HCT116 (cell line): ENCODE measurements around the gene SLC38A3. TPM values are rescaled to one million over a fixed set of nuclear protein-coding genes. Genes with fewer than 3 reads are reported as not detected.

ENCODE experiments used
- ATAC-seq: fragments of 200-7000 bp; cut with Tn5 transposase; 2 replicates; pipeline ENCODE4 v1.9.1; 2020; ENCODE audit warnings: mild to moderate bottlenecking, moderate library complexity
- BruUV-seq: library from RNA; stranded (reverse); fragments of 400-500 nt; replicated peaks from 2 replicates; lab custom pipeline; 2021; lab: Mats Ljungman, UMichigan
- CTCF ChIA-PET: fragments of 300-600 bp; sonication (Branson Sonifier 250); formaldehyde crosslinking; loops from one replicate; lab custom pipeline; 2021; ENCODE audit warnings: antibody characterized with exemption; lab: Charles Lee
- POLR2A ChIA-PET: fragments of 300-600, 350-600 bp; sonication (Branson Sonifier 250); formaldehyde crosslinking; loops from one replicate; lab custom pipeline; 2021; ENCODE audit warnings: antibody characterized with exemption; lab: Charles Lee
- RAD21 ChIA-PET, 2 experiments: fragments of 300-600 bp; sonication (Branson Sonifier 250); formaldehyde crosslinking; loops; one replicate each; lab custom pipeline; 2023; ENCODE audit warnings: low total read pairs in 2 of 2; ENCODE audit not compliant: uncharacterized antibody in 2 of 2, unreplicated experiment in 2 of 2, low non-redundant PET in 1 of 2; lab: Charles Lee
- DNase-seq: peaks from one replicate; pipeline ENCODE4 v3.0.0-alpha.2; 2010; ENCODE audit warnings: low read depth, low spot score
- H2AFZ ChIP-seq: fragments of 200-600 bp; shearing (Covaris generic), sonication (generic); 2 replicates; pipeline ENCODE4 v1.6.1; 2017; ENCODE audit warnings: low read depth, mixed run types, mixed read lengths, antibody characterized with exemption, low read length; ENCODE audit not compliant: poor library complexity, severe bottlenecking
- H3K27ac ChIP-seq: 2 replicates; pipeline ENCODE4 v1.5.1; 2012; ENCODE audit warnings: low read depth, low read length
- H3K27me3 ChIP-seq: fragments of 200-600 bp; sonication (generic); 2 replicates; pipeline ENCODE4 v1.6.1; 2016; ENCODE audit warnings: mixed run types, low read length, mixed read lengths; ENCODE audit not compliant: insufficient read depth
- H3K36me3 ChIP-seq, 2 experiments: fragments of 200-500 bp in 1 of 2; fragments of 200-600 bp in 1 of 2; sonication (Bioruptor generic) in 1 of 2; sonication (generic) in 1 of 2; 2 replicates each; pipeline versions ENCODE4 v1.5.1 to v1.6.1; 2014 to 2016; ENCODE audit warnings: low read length in 2 of 2, inconsistent platforms in 1 of 2, mixed read lengths in 1 of 2, mixed run types in 1 of 2; ENCODE audit not compliant: insufficient read depth in 2 of 2, control insufficient read depth in 1 of 2
- H3K4me1 ChIP-seq, 2 experiments: fragments of 200-600 bp in 1 of 2; sonication (generic) in 1 of 2; 2 replicates each; pipeline versions ENCODE4 v1.5.1 to v1.6.1; 2012 to 2017; ENCODE audit warnings: low read length in 2 of 2, inconsistent platforms in 1 of 2, mild to moderate bottlenecking in 1 of 2, mixed read lengths in 1 of 2, mixed run types in 1 of 2, moderate library complexity in 1 of 2; ENCODE audit not compliant: insufficient read depth in 2 of 2, control insufficient read depth in 1 of 2
- H3K4me2 ChIP-seq: fragments of 200-600 bp; sonication (generic); 2 replicates; pipeline ENCODE4 v1.6.1; 2017; ENCODE audit warnings: mixed run types, low read length, mixed read lengths
- H3K4me3 ChIP-seq, 2 experiments: fragments of 200-600 bp in 1 of 2; sonication (generic) in 1 of 2; replicated peaks in 1 of 2; 2 replicates each; pipeline ENCODE4 v1.5.1; 2011 to 2016; ENCODE audit warnings: low read length in 2 of 2, control low read depth in 1 of 2, low read depth in 1 of 2, mild to moderate bottlenecking in 1 of 2, mixed read lengths in 1 of 2, mixed run types in 1 of 2
- H3K79me2 ChIP-seq: fragments of 200-600 bp; sonication (generic); 2 replicates; pipeline ENCODE4 v1.6.1; 2017; ENCODE audit warnings: mild to moderate bottlenecking, mixed run types, low read length, moderate library complexity, mixed read lengths; ENCODE audit not compliant: insufficient read depth
- H3K9ac ChIP-seq: fragments of 200-600 bp; sonication (generic); 2 replicates; pipeline ENCODE4 v1.6.1; 2016; ENCODE audit warnings: low read length, mixed read lengths
- H3K9me2 ChIP-seq: fragments of 200-600 bp; sonication (generic), shearing (Covaris generic); 2 replicates; pipeline ENCODE4 v1.6.1; 2017; ENCODE audit warnings: mixed run types, mild to moderate bottlenecking, moderate library complexity; ENCODE audit not compliant: insufficient read depth
- H3K9me3 ChIP-seq, 2 experiments: fragments of 200-500 bp in 1 of 2; fragments of 200-600 bp in 1 of 2; sonication (Bioruptor generic) in 1 of 2; sonication (generic) in 1 of 2; 2 replicates each; pipeline ENCODE4 v1.6.1; 2014 to 2017; ENCODE audit warnings: low read length in 2 of 2, mixed read lengths in 2 of 2, inconsistent platforms in 1 of 2, low read depth in 1 of 2, mild to moderate bottlenecking in 1 of 2, mixed run types in 1 of 2, moderate library complexity in 1 of 2; ENCODE audit not compliant: control insufficient read depth in 1 of 2, insufficient read depth in 1 of 2
- H4K20me1 ChIP-seq: fragments of 200-600 bp; sonication (generic), shearing (Covaris generic); 2 replicates; pipeline ENCODE4 v1.6.1; 2017; ENCODE audit warnings: mixed run types, mild to moderate bottlenecking, moderate library complexity; ENCODE audit not compliant: insufficient read depth
- ELF1 ChIP-seq: IDR thresholded peaks from 2 replicates; pipeline ENCODE4 v1.6.1; 2012; ENCODE audit warnings: low read depth, borderline replicate concordance
- FOSL1 ChIP-seq: IDR thresholded peaks from 2 replicates; pipeline ENCODE4 v1.6.1; 2012; ENCODE audit warnings: low read depth
- POLR2AphosphoS5 ChIP-seq: IDR thresholded peaks from 2 replicates; pipeline ENCODE4 v1.6.1; 2011; ENCODE audit warnings: mild to moderate bottlenecking, low read depth, low read length, moderate library complexity
- RAD21 ChIP-seq: IDR thresholded peaks from 2 replicates; pipeline ENCODE4 v1.6.1; 2012; ENCODE audit warnings: low read depth, mild to moderate bottlenecking
- TCF7L2 ChIP-seq: IDR thresholded peaks from 2 replicates; pipeline ENCODE4 v1.7.0; 2011; ENCODE audit warnings: borderline replicate concordance, inconsistent platforms; ENCODE audit not compliant: insufficient read depth, insufficient read length; ENCODE audit errors: extremely low read depth
- YY1 ChIP-seq: IDR thresholded peaks from 2 replicates; pipeline ENCODE4 v1.6.1; 2011; ENCODE audit warnings: low read length, low read depth, moderate library complexity, mild to moderate bottlenecking; ENCODE audit not compliant: insufficient replicate concordance; ENCODE audit errors: extremely low read depth
- intact Hi-C: fragments of 100-400 bp; cut with micrococcal nuclease; formaldehyde crosslinking; loops from 2 replicates; pipeline ENCODE4 v1.10.0; 2022
- total RNA-seq: library from RNA; stranded (reverse); gene quantifications from one replicate; pipeline ENCODE4 v1.2.1, GENCODE V29; 2021; ENCODE audit not compliant: unreplicated experiment
- TF ChIP-seq, protein P1 (sequence below), 3 experiments: fragments of 200-600 bp in 1 of 3; sonication (generic) in 1 of 3; IDR thresholded peaks in 2 of 3; conservative IDR thresholded peaks in 1 of 3; 2 replicates each; pipeline ENCODE4 v1.5.1; 2012 to 2017; ENCODE audit warnings: low read depth in 2 of 3, low read length in 2 of 3, antibody characterized with exemption in 1 of 3, borderline replicate concordance in 1 of 3, control low read depth in 1 of 3, mild to moderate bottlenecking in 1 of 3, mixed read lengths in 1 of 3, mixed run types in 1 of 3, moderate library complexity in 1 of 3; ENCODE audit not compliant: insufficient read depth in 1 of 3

Gene SLC38A3
- total RNA-seq, 1 experiment from 2014 or later = 3.1 TPM

DNA sequence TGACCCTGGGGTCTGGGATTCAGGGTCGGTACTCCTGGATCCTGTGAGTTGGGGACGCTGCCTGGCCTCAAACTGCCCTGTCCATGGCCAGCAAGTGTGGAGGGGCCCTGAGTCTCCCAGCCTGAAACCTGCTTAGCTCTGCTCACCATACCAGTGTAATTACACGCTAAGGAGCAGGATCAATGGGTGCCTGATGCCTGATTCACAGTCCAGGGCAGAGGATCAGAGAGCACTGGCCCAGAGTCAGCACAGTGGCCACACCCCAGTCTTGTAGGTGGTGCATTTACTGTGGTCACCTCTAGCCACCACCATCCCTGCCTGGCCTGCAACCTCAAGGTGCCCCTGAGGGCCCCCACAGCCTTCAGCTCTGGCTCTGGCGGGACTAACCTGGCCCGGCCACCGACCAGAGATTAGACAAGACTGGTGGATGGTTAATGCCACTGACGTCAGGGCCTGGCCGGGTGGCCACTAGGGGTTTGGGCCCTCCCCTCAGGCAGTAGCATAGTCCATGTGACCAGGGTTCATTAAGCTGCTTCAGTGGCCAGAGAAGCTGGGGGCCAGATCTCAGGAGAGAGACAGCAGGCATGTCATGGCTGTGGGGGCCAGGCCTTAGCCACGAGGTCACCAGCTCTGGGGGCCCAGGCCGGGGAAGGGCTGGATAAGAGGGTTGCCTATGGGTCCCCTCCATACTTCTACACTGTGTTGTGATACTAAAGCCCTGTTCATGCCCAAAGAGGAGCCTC, 3.3 kb upstream of the SLC38A3 start:
- CTCF ChIA-PET = interaction anchor here (0.7 to 1.7 kb wide), 3 partner anchors 10 to 25 kb away, joined by 3 to 6 read pairs (median 5); no protein-coding TSS in a partner anchor
- no peak for ATAC-seq
- H3K4me2 ChIP-seq = 0 out of 2 replicates have a peak overlapping the region, but pooled peaks have one; percentile 7

More for the DNA sequence above, 3.3 kb upstream of the SLC38A3 start:
- Histone ChIP-seq H3K9me3 (no peaks in the 10 kb centered on the region), H4K20me1 (no peaks in the 10 kb centered on the region), H2AFZ (no peak overlapping the region), H3K9me2 (no peaks in the 10 kb centered on the region), H3K27me3 (no peaks in the 10 kb centered on the region), H3K9ac (no peak overlapping the region), H3K36me3 (no peaks in the 10 kb centered on the region), H3K79me2 (no peaks in the 10 kb centered on the region), H3K4me1 (peaks cover 10 to 41% of the 10 kb centered on the region in 2 experiments; a peak in 3 of 4 replicates), H3K27ac (no peak overlapping the region), H3K4me3 (no peak overlapping the region)
- ChIA-PET POLR2A (no interaction called here), RAD21 (no interaction called here)
- no peak for DNase-seq
- BruUV-seq = no TSS peak
- intact Hi-C loops = no loop called here
- no peak for TF ChIP-seq TCF7L2
- TF ChIP-seq YY1 = no peak
- no peak for TF ChIP-seq RAD21
- no peak for TF ChIP-seq ELF1
- TF ChIP-seq FOSL1 = no peak
- TF ChIP-seq, protein P1, sequence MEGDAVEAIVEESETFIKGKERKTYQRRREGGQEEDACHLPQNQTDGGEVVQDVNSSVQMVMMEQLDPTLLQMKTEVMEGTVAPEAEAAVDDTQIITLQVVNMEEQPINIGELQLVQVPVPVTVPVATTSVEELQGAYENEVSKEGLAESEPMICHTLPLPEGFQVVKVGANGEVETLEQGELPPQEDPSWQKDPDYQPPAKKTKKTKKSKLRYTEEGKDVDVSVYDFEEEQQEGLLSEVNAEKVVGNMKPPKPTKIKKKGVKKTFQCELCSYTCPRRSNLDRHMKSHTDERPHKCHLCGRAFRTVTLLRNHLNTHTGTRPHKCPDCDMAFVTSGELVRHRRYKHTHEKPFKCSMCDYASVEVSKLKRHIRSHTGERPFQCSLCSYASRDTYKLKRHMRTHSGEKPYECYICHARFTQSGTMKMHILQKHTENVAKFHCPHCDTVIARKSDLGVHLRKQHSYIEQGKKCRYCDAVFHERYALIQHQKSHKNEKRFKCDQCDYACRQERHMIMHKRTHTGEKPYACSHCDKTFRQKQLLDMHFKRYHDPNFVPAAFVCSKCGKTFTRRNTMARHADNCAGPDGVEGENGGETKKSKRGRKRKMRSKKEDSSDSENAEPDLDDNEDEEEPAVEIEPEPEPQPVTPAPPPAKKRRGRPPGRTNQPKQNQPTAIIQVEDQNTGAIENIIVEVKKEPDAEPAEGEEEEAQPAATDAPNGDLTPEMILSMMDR (IDR thresholded peaks at IDR 0.05 in 2 of 3, conservative IDR thresholded peaks at IDR 0.05 in 1 of 3; ENCODE audit: borderline replicate concordance in 1 of 3, insufficient read depth in 1 of 3, low read depth in 2 of 3, low read length in 2 of 3) = 0 out of 6 replicates have a peak, but pooled peaks of 1 of the 3 experiments have one; percentile 12
- no peak for TF ChIP-seq POLR2AphosphoS5
